Testis (tissue), 3 donors: ENCODE measurements around the gene RAB11FIP2. TPM values are rescaled to one million over a fixed set of nuclear protein-coding genes. Genes with fewer than 3 reads are reported as not detected.

ENCODE experiments used
- DNase-seq: peaks from one replicate; pipeline ENCODE4 v3.0.0-alpha.2; 2019
- H3K27ac ChIP-seq, 2 donors: fragments of 200-600 bp; sonication (generic); one replicate each; pipeline ENCODE4 v1.5.1; 2019
- H3K27me3 ChIP-seq: fragments of 200-600 bp; sonication (generic); one replicate; pipeline ENCODE4 v1.5.1; 2019
- H3K36me3 ChIP-seq: fragments of 200-600 bp; sonication (generic); one replicate; pipeline ENCODE4 v1.5.1; 2017; ENCODE audit warnings: low read depth; ENCODE audit errors: missing control alignments
- H3K4me1 ChIP-seq: fragments of 200-600 bp; sonication (generic); one replicate; pipeline ENCODE4 v1.5.1; 2019
- H3K4me3 ChIP-seq, 2 donors: fragments of 200-600 bp; sonication (generic); one replicate each; pipeline ENCODE4 v1.5.1; 2017 to 2019
- H3K9me3 ChIP-seq: fragments of 200-600 bp; sonication (generic); one replicate; pipeline ENCODE4 v1.5.1; 2017
- POLR2A ChIP-seq: fragments of 450-650 bp; IDR thresholded peaks from one replicate; pipeline ENCODE4 v1.6.1; 2017; ENCODE audit warnings: antibody characterized with exemption, mild to moderate bottlenecking, moderate library complexity
- WGBS, 2 donors: methylation state at CpG; one replicate each; pipeline ENCODE4 v1.1.5; 2018; 5-methylcytosine and 5-hydroxymethylcytosine counted together
- intact Hi-C: fragments of 100-400 bp; cut with DNase I; formaldehyde crosslinking; loops from one replicate; pipeline ENCODE4 v1.15.1; 2023; ENCODE audit warnings: low total_unique reads
- polyA plus RNA-seq: library from polyadenylated mRNA; stranded (reverse); fragments of 350-450 nt; fragmentation: Illumina TruSeq; extraction: RNeasy Lipid Tissue Mini Kit (QIAGEN cat#74804); gene quantifications from one replicate; pipeline ENCODE4 v1.2.3, GENCODE V29; 2014; ENCODE audit warnings: low read depth, low replicate concordance; ENCODE audit not compliant: insufficient read depth
- total RNA-seq, 2 donors: library from RNA; depleted of rRNA; stranded (reverse); fragments of >200 nt; gene quantifications; one replicate each; pipeline ENCODE4 v1.2.3, GENCODE V29; 2016
- TF ChIP-seq, protein P1 (sequence below), 3 experiments: fragments of 450-650 bp in 2 of 3; fragments of 200-600 bp in 1 of 3; sonication (generic) in 1 of 3; IDR thresholded peaks; one replicate each; pipeline ENCODE4 v1.5.1; 2016 to 2019; ENCODE audit warnings: antibody characterized with exemption in 3 of 3, mild to moderate bottlenecking in 2 of 3, moderate library complexity in 1 of 3

Gene RAB11FIP2
- total and polyA plus RNA-seq, 3 donors from 2014 or later, result 12.8 to 52.8 (median 41.6) TPM

- no peak for TF ChIP-seq POLR2A
- no peak overlapping the region for H3K4me3 ChIP-seq
- WGBS, 2 donors, result 89 to 93% methylated on average over 3 of the region's 3 CpGs
- no peak overlapping the region for H3K27ac ChIP-seq
- H3K36me3 ChIP-seq, result no peaks in the 10 kb centered on the region
- intact Hi-C loops, result no loop called here
- no peaks in the 10 kb centered on the region for H3K4me1 ChIP-seq
- H3K27me3 ChIP-seq, result no peaks in the 10 kb centered on the region
- H3K9me3 ChIP-seq, result no peaks in the 10 kb centered on the region
- no peak for DNase-seq
Measured at GRCh38 chr10:118007773-118008172, 39.0 kb downstream of the RAB11FIP2 start.

GRCh38 chr10:118003126-118003525, 43.6 kb downstream of the RAB11FIP2 start:
- H3K9me3 ChIP-seq, result no peaks in the 10 kb centered on the region
- no peaks in the 10 kb centered on the region for H3K4me1 ChIP-seq
- 85 to 89% methylated on average over 1 of the region's 1 CpG for WGBS, 2 donors
- no peak for TF ChIP-seq POLR2A
- TF ChIP-seq, protein P1, sequence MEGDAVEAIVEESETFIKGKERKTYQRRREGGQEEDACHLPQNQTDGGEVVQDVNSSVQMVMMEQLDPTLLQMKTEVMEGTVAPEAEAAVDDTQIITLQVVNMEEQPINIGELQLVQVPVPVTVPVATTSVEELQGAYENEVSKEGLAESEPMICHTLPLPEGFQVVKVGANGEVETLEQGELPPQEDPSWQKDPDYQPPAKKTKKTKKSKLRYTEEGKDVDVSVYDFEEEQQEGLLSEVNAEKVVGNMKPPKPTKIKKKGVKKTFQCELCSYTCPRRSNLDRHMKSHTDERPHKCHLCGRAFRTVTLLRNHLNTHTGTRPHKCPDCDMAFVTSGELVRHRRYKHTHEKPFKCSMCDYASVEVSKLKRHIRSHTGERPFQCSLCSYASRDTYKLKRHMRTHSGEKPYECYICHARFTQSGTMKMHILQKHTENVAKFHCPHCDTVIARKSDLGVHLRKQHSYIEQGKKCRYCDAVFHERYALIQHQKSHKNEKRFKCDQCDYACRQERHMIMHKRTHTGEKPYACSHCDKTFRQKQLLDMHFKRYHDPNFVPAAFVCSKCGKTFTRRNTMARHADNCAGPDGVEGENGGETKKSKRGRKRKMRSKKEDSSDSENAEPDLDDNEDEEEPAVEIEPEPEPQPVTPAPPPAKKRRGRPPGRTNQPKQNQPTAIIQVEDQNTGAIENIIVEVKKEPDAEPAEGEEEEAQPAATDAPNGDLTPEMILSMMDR (IDR thresholded peaks at IDR 0.05), result no peak
- intact Hi-C loops, result no loop called here
- no peak overlapping the region for H3K4me3 ChIP-seq
- no peak for DNase-seq
- no peaks in the 10 kb centered on the region for H3K36me3 ChIP-seq
- H3K27ac ChIP-seq, result no peak overlapping the region
- no peaks in the 10 kb centered on the region for H3K27me3 ChIP-seq

- WGBS, 2 donors, result 95 to 96% methylated on average over 6 of the region's 6 CpGs
- no peaks in the 10 kb centered on the region for H3K9me3 ChIP-seq
- intact Hi-C loops, result no loop called here
Measured at GRCh38 chr10:118002581-118002980, 44.2 kb downstream of the RAB11FIP2 start.

GRCh38 chr10:117997673-117998072, 49.1 kb downstream of the RAB11FIP2 start:
- Histone ChIP-seq H3K27ac (no peak overlapping the region), H3K4me1 (no peaks in the 10 kb centered on the region), H3K9me3 (no peaks in the 10 kb centered on the region), H3K27me3 (no peaks in the 10 kb centered on the region), H3K36me3 (no peaks in the 10 kb centered on the region), H3K4me3 (no peak overlapping the region)
- intact Hi-C loops, result no loop called here
- TF ChIP-seq, protein P1 (IDR thresholded peaks at IDR 0.05), result no peak
- TF ChIP-seq POLR2A, result no peak
- no peak for DNase-seq
- 84% methylated on average over 1 of the region's 1 CpG for WGBS, 2 donors

More at GRCh38 chr10:118002581-118002980, 44.2 kb downstream of the RAB11FIP2 start:
- Histone ChIP-seq H3K27me3 (no peaks in the 10 kb centered on the region), H3K4me1 (no peaks in the 10 kb centered on the region), H3K36me3 (no peaks in the 10 kb centered on the region), H3K4me3 (no peak overlapping the region), H3K27ac (no peak overlapping the region)
- DNase-seq, result no peak
- TF ChIP-seq, protein P1 (IDR thresholded peaks at IDR 0.05), result no peak
- TF ChIP-seq POLR2A, result no peak

DNA sequence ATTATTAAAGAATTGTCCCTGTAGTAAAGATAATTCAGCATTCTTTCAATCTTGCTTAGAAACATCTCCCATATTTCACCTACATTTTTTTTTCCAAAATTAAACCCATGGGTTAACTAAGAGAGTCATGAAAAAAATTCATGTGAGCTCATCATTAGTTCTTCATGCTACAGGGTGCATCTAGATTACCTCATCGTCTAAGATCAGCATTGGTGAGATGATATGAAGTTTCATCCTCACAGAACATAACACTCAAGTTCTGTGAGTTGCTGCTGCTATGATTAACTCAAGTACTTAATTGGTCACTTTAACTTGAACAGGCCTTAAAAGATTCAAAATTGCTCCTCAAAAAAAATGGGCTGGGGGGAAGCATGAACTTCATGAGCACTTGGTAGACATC, 50.0 kb downstream of the RAB11FIP2 start:
- no peak overlapping the region for H3K4me3 ChIP-seq
- 79 to 83% methylated on average over 1 of the region's 1 CpG for WGBS, 2 donors
- no peak overlapping the region for H3K27ac ChIP-seq
- no peaks in the 10 kb centered on the region for H3K4me1 ChIP-seq
- no peaks in the 10 kb centered on the region for H3K27me3 ChIP-seq
- no peaks in the 10 kb centered on the region for H3K9me3 ChIP-seq
- no peak for DNase-seq
- TF ChIP-seq POLR2A, result no peak
- TF ChIP-seq, protein P1 (IDR thresholded peaks at IDR 0.05), result no peak
- intact Hi-C loops, result no loop called here
- no peaks in the 10 kb centered on the region for H3K36me3 ChIP-seq
